Hematopoietic multipotent progenitor cell treated with erythropoietin and hydrocortisone succinate and interleukin-3 and kit ligand, for 4 days (in vitro differentiated cells): ENCODE results near the gene KAZN.

Experiments
- DNase-seq: peaks from one replicate; pipeline ENCODE4 v3.0.0-alpha.2; 2015

Gene KAZN

GRCh38 chr1:15128077-15128476, 529.6 kb downstream of the KAZN start:
- DNase-seq: no peak

- DNase-seq: peak; percentile 86
These were observed 530.2 kb downstream of the KAZN start for GRCh38 chr1:15128520-15129313.

DNA sequence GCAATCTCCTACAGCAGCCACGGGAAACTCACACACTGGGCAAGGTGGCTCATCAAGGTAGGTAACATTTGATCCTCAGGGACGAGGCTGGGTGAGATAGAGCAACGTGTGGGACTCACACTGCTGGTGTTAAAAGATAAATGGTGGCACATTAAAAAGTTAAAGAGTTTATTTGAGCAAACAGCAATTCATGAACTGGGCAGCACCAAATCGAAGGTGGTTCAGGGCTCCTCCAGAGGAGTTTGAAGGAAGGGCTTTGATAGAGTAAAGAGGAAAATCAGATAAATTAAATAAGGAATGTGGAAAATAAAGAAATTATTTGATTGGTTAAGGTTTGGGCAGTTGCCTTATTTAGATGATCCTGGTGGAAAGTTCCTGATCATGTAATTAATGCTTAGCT, 531.5 kb downstream of the KAZN start:
- no peak for DNase-seq

DNA sequence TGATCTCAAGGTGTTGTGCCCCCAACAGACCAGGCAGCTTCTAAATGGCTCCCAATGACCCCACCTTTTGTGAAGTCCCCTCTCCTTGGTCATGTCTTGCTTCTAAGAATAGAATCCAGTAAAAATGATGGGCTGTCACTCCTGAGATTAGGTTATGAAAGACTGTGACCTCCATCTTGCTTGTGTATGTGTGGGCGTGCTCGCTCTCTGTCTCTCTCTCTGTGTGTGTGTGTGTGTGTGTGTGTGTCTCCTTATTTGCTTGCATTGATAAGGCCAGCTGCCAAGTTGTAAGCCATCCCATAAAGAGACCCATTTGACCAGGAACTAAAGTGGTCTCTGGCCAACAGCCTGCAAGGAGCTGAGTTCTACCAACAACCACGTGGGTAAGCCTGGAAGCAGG, 532.1 kb downstream of the KAZN start:
- no peak for DNase-seq

DNA sequence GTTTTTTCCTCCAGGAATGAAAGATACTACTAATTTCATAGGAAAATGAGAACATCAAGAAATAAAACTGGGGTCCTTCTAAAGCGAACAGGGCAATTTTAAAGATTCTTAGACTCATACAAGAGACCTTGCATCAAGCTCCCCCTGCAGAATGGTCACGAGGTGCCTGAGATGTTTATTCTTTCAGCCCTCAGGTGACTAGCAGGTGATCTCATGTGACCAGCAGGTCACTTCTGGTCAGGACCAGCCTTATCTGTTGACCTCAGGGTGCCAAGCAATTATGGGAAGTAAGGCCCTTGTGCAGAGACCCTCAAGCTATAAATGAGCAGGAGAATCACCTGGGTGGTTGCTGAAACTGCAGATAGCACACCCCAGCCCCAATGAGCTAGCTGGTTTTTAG, 534.5 kb downstream of the KAZN start:
- DNase-seq: no peak

GRCh38 chr1:15134285-15134684, 535.8 kb downstream of the KAZN start:
- DNase-seq: no peak

- peak; percentile 34 for DNase-seq
These were observed 537.1 kb downstream of the KAZN start for GRCh38 chr1:15135604-15136003.

DNA sequence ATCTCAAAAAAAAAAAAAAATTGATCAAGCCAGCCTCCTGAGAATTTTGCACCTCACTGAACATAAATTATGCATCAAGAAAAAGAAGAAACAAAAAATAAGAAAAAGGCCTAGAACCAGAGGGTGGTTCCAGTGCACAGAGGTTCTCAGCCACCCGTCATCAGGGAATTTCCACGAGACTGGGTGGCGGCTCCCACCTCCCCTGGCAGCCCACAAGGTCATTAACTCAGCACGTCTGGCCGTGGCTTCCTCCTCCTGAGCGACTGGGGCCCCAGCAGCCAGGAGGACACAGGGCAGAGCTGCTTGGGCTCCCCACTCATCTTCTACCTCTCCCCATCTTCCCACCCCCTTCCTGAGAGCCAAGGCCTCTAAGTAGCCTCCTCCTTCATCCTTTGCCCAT, 539.3 kb downstream of the KAZN start:
- no peak for DNase-seq

GRCh38 chr1:15139654-15140350, 541.3 kb downstream of the KAZN start:
- DNase-seq: no peak

GRCh38 chr1:15141935-15142539, 543.6 kb downstream of the KAZN start:
- peak; percentile 81 for DNase-seq

DNA sequence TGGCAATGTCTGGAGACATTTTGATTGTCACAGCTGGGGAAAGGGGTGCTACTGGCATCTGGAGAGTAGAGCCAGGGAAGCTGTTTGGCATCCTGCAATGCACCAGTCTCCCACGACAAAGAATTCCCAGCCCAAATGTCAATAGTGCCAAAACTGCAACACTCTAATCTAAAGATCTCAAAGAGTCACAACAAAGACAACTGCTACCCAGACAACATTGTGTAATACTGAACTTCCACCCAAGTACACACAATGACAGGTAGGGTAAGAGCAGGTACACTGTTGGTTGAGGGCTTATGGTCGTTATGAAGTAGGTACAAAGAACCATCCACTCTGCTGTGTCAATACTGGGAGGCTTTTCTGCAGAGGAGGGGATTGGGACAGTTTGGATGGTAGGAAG, 546.8 kb downstream of the KAZN start:
- no peak for DNase-seq

- DNase-seq: no peak
These were observed 547.7 kb downstream of the KAZN start for GRCh38 chr1:15146142-15146680.

DNA sequence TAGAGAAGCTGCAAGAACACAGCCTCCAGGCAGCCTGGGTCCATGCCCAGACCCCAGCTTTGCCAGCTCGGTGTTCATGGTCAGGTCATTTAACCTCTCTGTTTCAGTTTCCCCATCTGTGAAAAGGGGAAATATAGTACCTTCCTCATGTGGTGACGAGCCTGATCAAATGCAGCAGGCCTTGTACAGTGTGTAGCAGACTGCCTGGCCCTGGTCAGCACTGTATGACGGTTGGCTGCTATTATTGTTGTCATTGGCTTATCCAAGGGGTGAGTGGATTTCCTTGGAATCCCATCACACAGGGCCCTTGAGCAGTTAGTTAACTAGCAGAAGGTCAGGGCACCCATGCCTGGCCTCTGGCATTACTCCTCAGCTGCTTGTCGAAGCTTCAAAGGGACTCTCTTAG, 548.5 kb downstream of the KAZN start:
- DNase-seq: no peak

DNA sequence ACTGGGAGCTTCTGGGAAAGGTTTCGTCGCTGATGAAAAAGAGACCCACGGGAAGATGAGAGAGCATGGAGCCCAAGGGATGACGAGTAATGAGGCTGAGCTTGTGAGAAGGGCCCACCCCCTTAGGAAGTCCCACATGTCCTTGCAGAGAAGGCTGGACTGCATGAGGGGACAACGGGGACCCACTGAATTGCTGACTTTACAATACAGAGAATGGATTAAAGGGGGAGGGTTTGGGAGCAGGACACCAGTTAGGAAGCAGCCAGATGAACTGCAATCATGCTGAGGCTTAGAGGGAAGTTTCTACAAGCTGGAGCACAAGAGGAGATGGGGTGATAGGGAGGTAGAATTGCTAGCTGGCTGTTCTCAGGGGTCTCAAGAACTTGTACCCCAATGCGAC, 549.5 kb downstream of the KAZN start:
- no peak for DNase-seq

DNA sequence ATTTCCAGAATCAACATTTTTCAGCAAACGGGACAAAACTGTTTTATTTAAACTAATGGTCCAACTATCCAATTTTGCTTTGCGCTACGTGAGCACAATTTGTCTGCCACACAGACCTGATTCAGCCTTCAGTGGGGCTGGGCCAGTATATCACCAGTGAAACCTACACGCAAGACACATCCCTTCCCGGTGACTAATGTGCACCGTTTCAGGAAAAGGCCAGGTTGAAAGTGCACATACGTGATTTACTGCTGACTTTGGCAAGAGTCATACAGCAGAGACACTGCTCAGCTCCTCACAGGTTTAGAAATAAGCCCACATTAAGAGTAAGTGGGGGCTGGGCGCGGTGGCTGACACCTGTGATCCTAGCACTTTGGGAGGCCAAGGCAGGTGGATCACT, 550.0 kb downstream of the KAZN start:
- no peak for DNase-seq

DNA sequence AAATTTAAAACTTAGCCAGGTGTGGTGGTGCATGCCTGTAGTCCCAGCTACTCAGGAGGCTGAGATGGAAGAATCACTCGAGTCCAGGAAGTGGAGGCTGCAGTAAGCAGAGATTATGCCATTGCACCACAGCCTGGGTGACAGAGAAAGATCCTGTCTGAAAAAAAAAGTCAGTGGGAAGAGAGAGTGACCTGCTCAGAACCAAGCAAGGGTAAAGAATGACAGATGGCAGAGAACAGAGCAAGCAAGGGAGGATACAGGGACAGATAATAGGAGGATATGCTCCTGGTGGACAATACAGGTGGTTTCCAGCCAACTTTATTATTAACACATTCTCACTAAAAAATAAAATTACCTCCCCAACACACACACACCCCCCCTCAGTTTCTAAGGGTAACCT, 550.5 kb downstream of the KAZN start:
- no peak for DNase-seq

GRCh38 chr1:15150376-15150775, 551.9 kb downstream of the KAZN start:
- DNase-seq: no peak

DNA sequence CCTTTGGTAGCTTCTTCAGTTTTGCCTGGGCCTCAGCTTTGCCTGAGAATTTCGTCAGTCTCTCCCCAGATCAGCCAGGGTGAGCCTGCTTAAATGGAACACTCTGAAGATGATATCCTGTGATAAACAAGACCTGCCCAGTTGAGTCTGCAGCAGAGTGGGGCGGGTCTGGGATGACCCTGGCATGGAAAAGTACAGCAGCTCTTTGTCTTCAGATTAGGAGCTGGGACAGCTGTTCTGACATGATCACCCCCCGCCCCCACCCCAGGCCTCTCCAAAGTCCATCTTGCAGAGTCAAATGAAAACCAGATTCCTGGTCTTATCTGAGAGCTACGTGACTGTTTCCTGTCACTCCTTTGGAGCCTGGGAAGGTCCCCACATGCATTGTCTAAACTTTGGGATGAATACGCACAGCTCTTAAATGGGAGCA, 552.9 kb downstream of the KAZN start:
- DNase-seq: no peak

- no peak for DNase-seq
These were observed 553.4 kb downstream of the KAZN start for GRCh38 chr1:15151871-15152270.

DNA sequence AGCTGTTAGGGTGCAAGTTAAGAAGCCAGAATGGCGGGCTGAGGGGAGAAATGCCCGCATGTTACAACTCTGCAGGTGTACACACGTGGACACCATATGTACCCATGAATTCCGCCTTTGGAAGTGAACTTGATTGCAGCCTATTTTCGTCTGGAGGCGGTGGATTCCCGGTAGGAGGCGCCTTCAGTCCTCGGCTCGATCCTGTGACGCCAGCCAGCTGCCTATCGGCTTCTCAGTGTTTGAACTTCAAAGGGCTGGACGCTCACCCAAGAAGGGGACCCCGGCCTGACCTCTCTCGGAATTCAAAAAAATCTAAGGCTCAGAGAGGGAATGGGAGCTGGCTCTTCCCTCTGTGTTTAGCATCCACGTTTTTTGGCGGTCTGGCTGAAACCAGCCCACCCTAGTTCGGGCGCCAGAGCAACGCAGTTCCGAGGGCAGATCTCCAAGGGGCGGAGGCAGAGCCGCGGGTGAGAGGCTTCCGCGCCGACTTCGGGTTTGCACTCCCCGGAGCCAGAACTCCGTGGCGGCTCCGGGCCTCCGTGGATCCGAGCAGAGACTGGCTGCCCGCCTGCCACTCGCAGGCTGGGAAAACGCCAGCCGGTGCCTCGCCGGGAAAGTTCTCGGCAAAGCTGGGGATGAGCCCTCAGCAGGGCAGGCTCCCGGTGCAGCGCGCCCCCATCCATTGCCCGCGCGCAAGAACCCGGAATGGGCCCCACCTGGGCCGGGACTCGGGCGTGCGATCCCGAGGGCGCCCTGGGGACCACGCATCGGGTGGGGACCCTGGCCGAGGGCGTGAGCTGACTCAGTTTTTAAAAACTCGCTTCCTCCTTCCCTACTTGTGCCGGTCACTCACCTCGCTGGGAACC, 554.1 kb downstream of the KAZN start:
- peak; percentile 79 for DNase-seq

GRCh38 chr1:15153184-15153841, 554.8 kb downstream of the KAZN start, which contains the start of gene TMEM51:
TSS of gene TMEM51 (plus strand) at chr1:15153747. CDS start at chr1:15215088, 61,341 bp downstream.
- DNase-seq: peak; percentile 60

GRCh38 chr1:15153842-15154479, 555.5 kb downstream of the KAZN start:
- peak; percentile 74 for DNase-seq
